Measurements from ENCODE around the gene KCNJ15.
A peak's percentile ranks its signal among the peaks of the same experiment; 100 is the strongest.

KCNJ15 gene

GRCh38 chr21:38341546-38342012 lies 84.8 kb downstream of the KCNJ15 start:
- Histone ChIP-seq H3K4me3 (ENCODE audit: low read depth, low read length) (no peak overlapping the region), H3K4me1 (ENCODE audit: control insufficient read depth, insufficient read depth, low read length, unreplicated experiment) (peaks cover 27% of the 10 kb centered on the region), H3K36me3 (ENCODE audit: insufficient read depth, low read length) (no peaks in the 10 kb centered on the region), H3K79me2 (ENCODE audit: control insufficient read depth, insufficient read depth, low read length, unreplicated experiment) (no peaks in the 10 kb centered on the region), H3K27ac (ENCODE audit: low read depth, low read length) (peak overlapping the region; percentile 34), H2AFZ (ENCODE audit: low read length, unreplicated experiment) (no peak overlapping the region), H3K27me3 (ENCODE audit: insufficient read depth, low read length) (no peaks in the 10 kb centered on the region)

- peak overlapping the region; percentile 56 for H3K27ac ChIP-seq (ENCODE audit: low read depth, low read length)
- H3K4me1 ChIP-seq (ENCODE audit: control insufficient read depth, insufficient read depth, low read length, unreplicated experiment): peaks cover 27% of the 10 kb centered on the region
- no peaks in the 10 kb centered on the region for H3K36me3 ChIP-seq (ENCODE audit: insufficient read depth, low read length)
- H3K4me3 ChIP-seq (ENCODE audit: low read depth, low read length): no peak overlapping the region
- H2AFZ ChIP-seq (ENCODE audit: low read length, unreplicated experiment): no peak overlapping the region
- no peaks in the 10 kb centered on the region for H3K79me2 ChIP-seq (ENCODE audit: control insufficient read depth, insufficient read depth, low read length, unreplicated experiment)
- H3K27me3 ChIP-seq (ENCODE audit: insufficient read depth, low read length): no peaks in the 10 kb centered on the region
These were observed 85.9 kb downstream of the KCNJ15 start for GRCh38 chr21:38342739-38343138.

GRCh38 chr21:38343691-38344090 lies 86.9 kb downstream of the KCNJ15 start:
- Histone ChIP-seq H3K27me3 (ENCODE audit: insufficient read depth, low read length) (no peaks in the 10 kb centered on the region), H3K27ac (ENCODE audit: low read depth, low read length) (peak overlapping the region; percentile 56), H3K4me1 (ENCODE audit: control insufficient read depth, insufficient read depth, low read length, unreplicated experiment) (peaks cover 27% of the 10 kb centered on the region), H3K36me3 (ENCODE audit: insufficient read depth, low read length) (no peaks in the 10 kb centered on the region), H2AFZ (ENCODE audit: low read length, unreplicated experiment) (peak overlapping the region; percentile 10), H3K4me3 (ENCODE audit: low read depth, low read length) (no peak overlapping the region), H3K79me2 (ENCODE audit: control insufficient read depth, insufficient read depth, low read length, unreplicated experiment) (no peaks in the 10 kb centered on the region)

- H3K27ac ChIP-seq (ENCODE audit: low read depth, low read length): no peak overlapping the region
- H3K4me1 ChIP-seq (ENCODE audit: control insufficient read depth, insufficient read depth, low read length, unreplicated experiment): peaks cover 28% of the 10 kb centered on the region
- H3K36me3 ChIP-seq (ENCODE audit: insufficient read depth, low read length): no peaks in the 10 kb centered on the region
These were observed 89.5 kb downstream of the KCNJ15 start for GRCh38 chr21:38346286-38346685.

GRCh38 chr21:38349111-38349746 lies 92.4 kb downstream of the KCNJ15 start:
- no peak overlapping the region for H2AFZ ChIP-seq (ENCODE audit: low read length, unreplicated experiment)
- H3K27me3 ChIP-seq (ENCODE audit: insufficient read depth, low read length): no peaks in the 10 kb centered on the region
- H3K79me2 ChIP-seq (ENCODE audit: control insufficient read depth, insufficient read depth, low read length, unreplicated experiment): no peaks in the 10 kb centered on the region
- H3K4me1 ChIP-seq (ENCODE audit: control insufficient read depth, insufficient read depth, low read length, unreplicated experiment): peaks cover 21% of the 10 kb centered on the region
- no peak overlapping the region for H3K4me3 ChIP-seq (ENCODE audit: low read depth, low read length)
- H3K36me3 ChIP-seq (ENCODE audit: insufficient read depth, low read length): no peaks in the 10 kb centered on the region
- 0 out of 2 replicates have a peak overlapping the region, but pooled peaks have one; percentile 28 for H3K27ac ChIP-seq (ENCODE audit: low read depth, low read length)

More at GRCh38 chr21:38346286-38346685, 89.5 kb downstream of the KCNJ15 start:
- H3K4me3 ChIP-seq (ENCODE audit: low read depth, low read length): no peak overlapping the region
- no peak overlapping the region for H2AFZ ChIP-seq (ENCODE audit: low read length, unreplicated experiment)
- no peaks in the 10 kb centered on the region for H3K79me2 ChIP-seq (ENCODE audit: control insufficient read depth, insufficient read depth, low read length, unreplicated experiment)
- H3K27me3 ChIP-seq (ENCODE audit: insufficient read depth, low read length): no peaks in the 10 kb centered on the region

- Histone ChIP-seq H3K36me3 (ENCODE audit: insufficient read depth, low read length) (no peaks in the 10 kb centered on the region), H3K27me3 (ENCODE audit: insufficient read depth, low read length) (no peaks in the 10 kb centered on the region), H3K4me1 (ENCODE audit: control insufficient read depth, insufficient read depth, low read length, unreplicated experiment) (peaks cover 21% of the 10 kb centered on the region), H2AFZ (ENCODE audit: low read length, unreplicated experiment) (no peak overlapping the region), H3K27ac (ENCODE audit: low read depth, low read length) (0 out of 2 replicates have a peak overlapping the region, but pooled peaks have one; percentile 12), H3K4me3 (ENCODE audit: low read depth, low read length) (no peak overlapping the region), H3K79me2 (ENCODE audit: control insufficient read depth, insufficient read depth, low read length, unreplicated experiment) (no peaks in the 10 kb centered on the region)
These were observed 93.2 kb downstream of the KCNJ15 start for GRCh38 chr21:38349977-38350376.

- H3K27me3 ChIP-seq (ENCODE audit: insufficient read depth, low read length): no peaks in the 10 kb centered on the region
- H3K27ac ChIP-seq (ENCODE audit: low read depth, low read length): peak overlapping the region; percentile 89
- H2AFZ ChIP-seq (ENCODE audit: low read length, unreplicated experiment): no peak overlapping the region
- peaks cover 21% of the 10 kb centered on the region for H3K4me1 ChIP-seq (ENCODE audit: control insufficient read depth, insufficient read depth, low read length, unreplicated experiment)
- no peaks in the 10 kb centered on the region for H3K36me3 ChIP-seq (ENCODE audit: insufficient read depth, low read length)
- H3K4me3 ChIP-seq (ENCODE audit: low read depth, low read length): no peak overlapping the region
- H3K79me2 ChIP-seq (ENCODE audit: control insufficient read depth, insufficient read depth, low read length, unreplicated experiment): no peaks in the 10 kb centered on the region
These were observed 93.9 kb downstream of the KCNJ15 start for GRCh38 chr21:38350684-38351083.

GRCh38 chr21:38351176-38351959 lies 94.6 kb downstream of the KCNJ15 start:
- Histone ChIP-seq H3K36me3 (ENCODE audit: insufficient read depth, low read length) (no peaks in the 10 kb centered on the region), H3K27me3 (ENCODE audit: insufficient read depth, low read length) (no peaks in the 10 kb centered on the region), H2AFZ (ENCODE audit: low read length, unreplicated experiment) (peak overlapping the region; percentile 26), H3K27ac (ENCODE audit: low read depth, low read length) (peak overlapping the region; percentile 89), H3K4me3 (ENCODE audit: low read depth, low read length) (0 out of 2 replicates have a peak overlapping the region, but pooled peaks have one; percentile 23), H3K4me1 (ENCODE audit: control insufficient read depth, insufficient read depth, low read length, unreplicated experiment) (peaks cover 21% of the 10 kb centered on the region), H3K79me2 (ENCODE audit: control insufficient read depth, insufficient read depth, low read length, unreplicated experiment) (no peaks in the 10 kb centered on the region)

- peak overlapping the region; percentile 89 for H3K27ac ChIP-seq (ENCODE audit: low read depth, low read length)
These were observed 95.2 kb downstream of the KCNJ15 start for GRCh38 chr21:38351961-38352521.

GRCh38 chr21:38352536-38353219 lies 95.9 kb downstream of the KCNJ15 start:
- Histone ChIP-seq H3K36me3 (ENCODE audit: insufficient read depth, low read length) (no peaks in the 10 kb centered on the region), H3K27ac (ENCODE audit: low read depth, low read length) (peak overlapping the region; percentile 89), H3K79me2 (ENCODE audit: control insufficient read depth, insufficient read depth, low read length, unreplicated experiment) (no peaks in the 10 kb centered on the region), H3K4me3 (ENCODE audit: low read depth, low read length) (0 out of 2 replicates have a peak overlapping the region, but pooled peaks have one; percentile 23), H2AFZ (ENCODE audit: low read length, unreplicated experiment) (peak overlapping the region; percentile 26), H3K4me1 (ENCODE audit: control insufficient read depth, insufficient read depth, low read length, unreplicated experiment) (peaks cover 21% of the 10 kb centered on the region), H3K27me3 (ENCODE audit: insufficient read depth, low read length) (no peaks in the 10 kb centered on the region)

More at GRCh38 chr21:38351961-38352521, 95.2 kb downstream of the KCNJ15 start:
- Histone ChIP-seq H3K79me2 (ENCODE audit: control insufficient read depth, insufficient read depth, low read length, unreplicated experiment) (no peaks in the 10 kb centered on the region), H3K27me3 (ENCODE audit: insufficient read depth, low read length) (no peaks in the 10 kb centered on the region), H3K4me1 (ENCODE audit: control insufficient read depth, insufficient read depth, low read length, unreplicated experiment) (peaks cover 21% of the 10 kb centered on the region), H3K4me3 (ENCODE audit: low read depth, low read length) (0 out of 2 replicates have a peak overlapping the region, but pooled peaks have one; percentile 23), H3K36me3 (ENCODE audit: insufficient read depth, low read length) (no peaks in the 10 kb centered on the region), H2AFZ (ENCODE audit: low read length, unreplicated experiment) (peak overlapping the region; percentile 26)

Measured in ACC112 (cell line).